GM19324 (cell line): ENCODE data around the gene HSD17B14.

ENCODE experiments used
- ATAC-seq: cut with Tn5 transposase; IDR thresholded peaks from one replicate; pipeline ENCODE4 v1.9.1; 2021; ENCODE audit warnings: mild to moderate bottlenecking, moderate library complexity; ENCODE audit not compliant: unreplicated experiment, low FRiP score

Gene HSD17B14

GRCh38 chr19:48830965-48831364 lies 5.3 kb downstream of the HSD17B14 start:
- ATAC-seq, result no peak

GRCh38 chr19:48830088-48830487 lies 6.2 kb downstream of the HSD17B14 start:
- ATAC-seq, result no peak

- ATAC-seq, result no peak
Observed at GRCh38 chr19:48826606-48827020, 9.7 kb downstream of the HSD17B14 start.

- no peak for ATAC-seq
Observed at GRCh38 chr19:48822514-48822913, 13.8 kb downstream of the HSD17B14 start.

- no peak for ATAC-seq
Observed at GRCh38 chr19:48821633-48822032, 14.7 kb downstream of the HSD17B14 start.

- no peak for ATAC-seq
Observed at GRCh38 chr19:48819366-48819816, 16.9 kb downstream of the HSD17B14 start.

- no peak for ATAC-seq
Observed at GRCh38 chr19:48818234-48818820, 18.0 kb downstream of the HSD17B14 start.

- ATAC-seq, result no peak
Observed at GRCh38 chr19:48817585-48818124, 18.6 kb downstream of the HSD17B14 start.

- ATAC-seq, result no peak
Observed at GRCh38 chr19:48815870-48816501, 20.3 kb downstream of the HSD17B14 start.

GRCh38 chr19:48814895-48815294 lies 21.4 kb downstream of the HSD17B14 start:
- no peak for ATAC-seq

- ATAC-seq, result no peak
Observed at GRCh38 chr19:48813123-48813913, 23.0 kb downstream of the HSD17B14 start.

GRCh38 chr19:48812094-48812929 lies 24.0 kb downstream of the HSD17B14 start:
- no peak for ATAC-seq

GRCh38 chr19:48810151-48810550 lies 26.1 kb downstream of the HSD17B14 start:
- no peak for ATAC-seq

- ATAC-seq, result no peak
Observed at GRCh38 chr19:48807590-48808308, 28.5 kb downstream of the HSD17B14 start.

GRCh38 chr19:48806818-48807589 lies 29.3 kb downstream of the HSD17B14 start:
- no peak for ATAC-seq

GRCh38 chr19:48806518-48806817 lies 29.8 kb downstream of the HSD17B14 start:
- no peak for ATAC-seq

GRCh38 chr19:48805452-48805851 lies 30.8 kb downstream of the HSD17B14 start:
- no peak for ATAC-seq

GRCh38 chr19:48804496-48804895 lies 31.8 kb downstream of the HSD17B14 start:
- ATAC-seq, result no peak

- ATAC-seq, result no peak
Observed at GRCh38 chr19:48802623-48803022, 33.7 kb downstream of the HSD17B14 start.
